ENCODE results near the gene INCA1. TPM values are rescaled to one million over a fixed set of nuclear protein-coding genes. Genes with fewer than 3 reads are reported as not detected.
A peak's percentile ranks its signal among the peaks of the same experiment; 100 is the strongest.
"Not testable (repeated sequence)": the region's sequence is repeated elsewhere in the genome, so short reads cannot be mapped to it uniquely, and the experiment has no call there.

Gene INCA1
- total RNA-seq, 2 donors from 2014 or later: 1.6 to 4.2 TPM

DNA sequence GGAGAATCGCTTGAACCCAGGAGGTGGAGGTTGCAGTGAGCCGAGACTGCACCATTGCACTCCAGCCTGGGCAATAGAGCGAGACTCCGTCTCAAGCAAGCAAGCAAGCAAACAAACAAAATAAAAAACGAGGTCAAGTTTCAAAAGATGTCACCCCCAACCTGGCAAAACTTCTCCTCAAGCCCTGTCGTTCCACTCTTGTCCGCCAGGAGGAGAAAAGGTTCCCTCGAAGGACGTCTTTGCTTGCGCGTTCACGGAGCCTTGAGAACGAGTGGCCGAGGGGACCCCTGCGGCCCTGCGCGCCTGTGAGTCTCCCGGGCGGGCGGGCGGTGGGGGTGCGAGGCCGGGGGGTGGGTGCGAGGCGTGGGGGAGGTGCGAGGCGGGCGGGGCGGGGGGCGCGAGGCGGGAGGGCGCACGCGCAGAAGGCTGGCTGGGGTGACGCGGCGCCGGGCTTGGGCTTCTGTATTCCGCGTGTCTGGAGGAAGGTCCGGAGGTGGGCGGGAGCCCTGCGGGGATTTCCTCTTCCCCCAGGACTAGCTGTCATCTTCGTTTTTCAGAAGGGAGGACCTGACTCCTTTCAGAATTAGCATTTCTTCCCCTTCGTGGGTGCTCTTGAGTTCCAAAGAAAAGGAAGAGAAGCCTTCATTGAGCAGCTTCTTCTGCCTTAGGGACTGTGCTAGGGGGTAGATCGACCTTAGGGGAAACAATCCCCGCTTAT is 34.2 kb upstream of the INCA1 start:
- H3K27ac ChIP-seq: peak overlapping the region; percentile 27
- intact Hi-C loops (cut with DNase I): loop anchor here (1.0 kb wide), 1 partner anchor 31 kb away; no protein-coding TSS in a partner anchor
- H3K4me3 ChIP-seq: peak overlapping the region; percentile 42
- TF ChIP-seq, protein P1, sequence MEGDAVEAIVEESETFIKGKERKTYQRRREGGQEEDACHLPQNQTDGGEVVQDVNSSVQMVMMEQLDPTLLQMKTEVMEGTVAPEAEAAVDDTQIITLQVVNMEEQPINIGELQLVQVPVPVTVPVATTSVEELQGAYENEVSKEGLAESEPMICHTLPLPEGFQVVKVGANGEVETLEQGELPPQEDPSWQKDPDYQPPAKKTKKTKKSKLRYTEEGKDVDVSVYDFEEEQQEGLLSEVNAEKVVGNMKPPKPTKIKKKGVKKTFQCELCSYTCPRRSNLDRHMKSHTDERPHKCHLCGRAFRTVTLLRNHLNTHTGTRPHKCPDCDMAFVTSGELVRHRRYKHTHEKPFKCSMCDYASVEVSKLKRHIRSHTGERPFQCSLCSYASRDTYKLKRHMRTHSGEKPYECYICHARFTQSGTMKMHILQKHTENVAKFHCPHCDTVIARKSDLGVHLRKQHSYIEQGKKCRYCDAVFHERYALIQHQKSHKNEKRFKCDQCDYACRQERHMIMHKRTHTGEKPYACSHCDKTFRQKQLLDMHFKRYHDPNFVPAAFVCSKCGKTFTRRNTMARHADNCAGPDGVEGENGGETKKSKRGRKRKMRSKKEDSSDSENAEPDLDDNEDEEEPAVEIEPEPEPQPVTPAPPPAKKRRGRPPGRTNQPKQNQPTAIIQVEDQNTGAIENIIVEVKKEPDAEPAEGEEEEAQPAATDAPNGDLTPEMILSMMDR (IDR thresholded peaks at IDR 0.05): peak; percentile 68
- H3K9me3 ChIP-seq: no peaks in the 10 kb centered on the region
- no peaks in the 10 kb centered on the region for H3K4me1 ChIP-seq
- H3K27me3 ChIP-seq: no peaks in the 10 kb centered on the region
- H3K36me3 ChIP-seq: no peaks in the 10 kb centered on the region
- DNase-seq: peak; percentile 90
- H3K9ac ChIP-seq (ENCODE audit: low read depth in 2 of 2, low read length in 2 of 2): peak overlapping the region; percentile 51 to 56

DNA sequence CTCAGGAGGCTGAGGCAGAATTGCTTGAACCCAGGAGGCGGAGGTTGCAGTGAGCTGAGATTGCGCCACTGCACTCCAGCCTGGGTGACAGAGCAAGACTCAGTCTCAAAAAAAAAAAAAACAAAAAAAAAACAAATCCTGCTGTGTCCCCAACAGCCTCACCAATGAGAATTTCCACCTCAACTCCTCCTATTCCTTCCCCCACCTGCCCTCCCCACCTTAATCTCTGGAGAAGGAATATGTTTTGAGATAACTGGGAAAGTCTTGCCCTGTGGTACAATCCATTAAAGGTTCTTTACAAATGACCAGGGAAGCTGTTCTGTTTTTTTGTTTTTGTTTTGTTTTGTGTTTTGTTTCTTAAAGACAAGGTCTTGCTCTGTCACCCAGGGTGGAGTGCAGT is 32.8 kb upstream of the INCA1 start:
- H3K27ac ChIP-seq; H3K4me3 ChIP-seq; intact Hi-C loops (cut with DNase I); H3K9me3 ChIP-seq; H3K36me3 ChIP-seq; H3K4me1 ChIP-seq; H3K27me3 ChIP-seq; DNase-seq; H3K9ac ChIP-seq (ENCODE audit: low read depth in 2 of 2, low read length in 2 of 2): not testable (repeated sequence)

DNA sequence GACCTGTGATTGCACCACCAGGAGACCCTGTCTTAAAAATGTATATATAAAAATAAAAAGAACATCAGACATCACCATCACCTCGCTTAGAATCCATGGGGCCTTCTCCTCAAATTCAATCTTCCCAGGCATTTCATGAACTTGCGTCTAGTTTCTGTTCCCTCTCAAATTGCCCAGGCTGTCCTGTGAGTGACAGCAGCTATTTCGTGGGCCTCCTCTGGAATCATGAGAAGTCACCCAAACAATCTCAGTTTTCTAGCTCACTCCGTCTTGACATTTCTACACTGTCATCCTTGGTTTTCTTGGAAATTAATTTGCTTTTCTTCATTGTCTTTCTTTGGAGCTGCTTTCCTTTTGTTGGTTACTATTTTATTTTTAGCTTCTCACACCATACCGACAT is 30.6 kb upstream of the INCA1 start:
- no peak overlapping the region for H3K9ac ChIP-seq (ENCODE audit: low read depth in 2 of 2, low read length in 2 of 2)
- DNase-seq: no peak
- intact Hi-C loops (cut with DNase I): no loop called here

DNA sequence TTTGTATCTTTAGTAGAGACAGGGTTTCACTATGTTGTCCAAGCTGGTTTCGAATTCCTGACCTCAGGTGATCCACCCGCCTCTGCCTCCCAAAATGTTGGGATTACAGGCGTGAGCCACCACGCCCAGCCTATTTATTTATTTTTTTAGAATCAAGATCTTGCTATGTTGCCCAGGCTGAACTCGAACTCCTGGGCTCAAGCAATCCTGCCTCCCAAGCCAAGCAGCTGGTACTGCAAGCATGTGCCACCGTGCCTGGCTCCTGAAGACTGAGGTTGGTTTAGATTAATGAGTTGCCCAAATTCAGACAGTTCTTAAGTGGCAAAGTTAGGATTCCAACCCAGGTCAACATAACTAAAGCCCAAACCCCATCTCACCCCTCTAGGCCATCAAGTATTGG is 30.0 kb upstream of the INCA1 start:
- no peaks in the 10 kb centered on the region for H3K9me3 ChIP-seq
- intact Hi-C loops (cut with DNase I): no loop called here
- no peaks in the 10 kb centered on the region for H3K27me3 ChIP-seq
- DNase-seq: no peak
- no peak overlapping the region for H3K9ac ChIP-seq (ENCODE audit: low read depth in 2 of 2, low read length in 2 of 2)
- no peak overlapping the region for H3K27ac ChIP-seq
- H3K36me3 ChIP-seq: peaks cover 4% of the 10 kb centered on the region
- no peaks in the 10 kb centered on the region for H3K4me1 ChIP-seq
- no peak overlapping the region for H3K4me3 ChIP-seq
- TF ChIP-seq, protein P1 (IDR thresholded peaks at IDR 0.05): no peak

More for the DNA sequence above, 30.6 kb upstream of the INCA1 start:
- Histone ChIP-seq H3K4me1 (no peaks in the 10 kb centered on the region), H3K27me3 (no peaks in the 10 kb centered on the region), H3K9me3 (no peaks in the 10 kb centered on the region), H3K4me3 (no peak overlapping the region), H3K27ac (no peak overlapping the region), H3K36me3 (no peaks in the 10 kb centered on the region)
- TF ChIP-seq, protein P1 (IDR thresholded peaks at IDR 0.05): no peak

DNA sequence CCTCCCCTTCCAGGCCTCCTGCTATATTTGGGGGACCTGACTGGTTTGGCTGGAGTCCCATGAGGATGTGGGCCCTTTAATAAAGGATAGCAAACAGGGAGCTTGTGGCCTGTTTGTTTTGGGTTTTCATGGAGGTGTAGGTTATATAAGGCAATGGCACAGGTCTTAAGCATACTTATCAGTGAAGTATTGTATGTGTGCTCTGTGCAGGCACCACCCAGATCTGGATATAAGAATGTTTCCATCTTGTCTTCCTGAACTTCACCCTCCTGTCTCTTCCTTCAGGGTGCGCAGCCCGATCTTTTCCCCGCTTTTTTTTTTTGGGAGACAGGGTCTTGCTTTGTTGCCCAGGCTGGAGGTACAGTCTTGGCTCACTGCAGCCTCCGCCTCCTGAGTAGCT is 27.3 kb upstream of the INCA1 start:
- no peak overlapping the region for H3K9ac ChIP-seq (ENCODE audit: low read depth in 2 of 2, low read length in 2 of 2)
- no peak for DNase-seq
- TF ChIP-seq, protein P1 (IDR thresholded peaks at IDR 0.05): no peak
- H3K36me3 ChIP-seq: peaks cover 9% of the 10 kb centered on the region
- H3K4me3 ChIP-seq: no peak overlapping the region
- H3K9me3 ChIP-seq: no peaks in the 10 kb centered on the region
- no peaks in the 10 kb centered on the region for H3K4me1 ChIP-seq
- no peak overlapping the region for H3K27ac ChIP-seq
- no peaks in the 10 kb centered on the region for H3K27me3 ChIP-seq
- intact Hi-C loops (cut with DNase I): no loop called here

DNA sequence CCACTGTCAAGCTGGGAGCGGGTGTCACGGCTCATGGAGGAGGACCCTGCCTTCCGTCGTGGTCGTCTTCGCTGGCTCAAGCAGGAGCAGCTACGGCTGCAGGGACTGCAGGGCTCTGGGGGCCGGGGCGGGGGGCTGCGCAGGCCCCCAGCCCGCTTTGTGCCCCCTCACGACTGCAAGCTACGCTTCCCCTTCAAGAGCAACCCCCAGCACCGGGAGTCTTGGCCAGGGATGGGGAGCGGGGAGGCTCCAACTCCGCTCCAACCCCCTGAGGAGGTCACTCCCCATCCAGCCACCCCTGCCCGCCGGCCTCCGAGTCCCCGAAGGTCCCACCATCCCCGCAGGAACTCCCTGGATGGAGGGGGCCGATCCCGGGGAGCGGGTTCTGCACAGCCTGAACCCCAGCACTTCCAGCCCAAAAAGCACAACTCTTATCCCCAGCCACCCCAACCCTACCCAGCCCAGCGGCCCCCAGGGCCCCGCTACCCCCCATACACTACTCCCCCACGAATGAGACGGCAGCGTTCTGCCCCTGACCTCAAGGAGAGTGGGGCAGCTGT is 26.3 kb upstream of the INCA1 start:
- intact Hi-C loops (cut with DNase I): no loop called here
- no peaks in the 10 kb centered on the region for H3K27me3 ChIP-seq
- H3K9me3 ChIP-seq: no peaks in the 10 kb centered on the region
- TF ChIP-seq, protein P1 (IDR thresholded peaks at IDR 0.05): no peak
- no peak for DNase-seq
- H3K4me1 ChIP-seq: no peaks in the 10 kb centered on the region
- no peak overlapping the region for H3K27ac ChIP-seq
- peaks cover 9% of the 10 kb centered on the region for H3K36me3 ChIP-seq
- H3K4me3 ChIP-seq: no peak overlapping the region
- H3K9ac ChIP-seq (ENCODE audit: low read depth in 2 of 2, low read length in 2 of 2): no peak overlapping the region
